GM19193 (cell line): ENCODE measurements around the gene TNNI2.

Source experiments
- POLR2A ChIP-seq: IDR thresholded peaks from 4 replicates; pipeline ENCODE4 v1.6.1; 2011; ENCODE audit not compliant: insufficient read depth, insufficient read length; ENCODE audit errors: extremely low read depth

Gene TNNI2

DNA sequence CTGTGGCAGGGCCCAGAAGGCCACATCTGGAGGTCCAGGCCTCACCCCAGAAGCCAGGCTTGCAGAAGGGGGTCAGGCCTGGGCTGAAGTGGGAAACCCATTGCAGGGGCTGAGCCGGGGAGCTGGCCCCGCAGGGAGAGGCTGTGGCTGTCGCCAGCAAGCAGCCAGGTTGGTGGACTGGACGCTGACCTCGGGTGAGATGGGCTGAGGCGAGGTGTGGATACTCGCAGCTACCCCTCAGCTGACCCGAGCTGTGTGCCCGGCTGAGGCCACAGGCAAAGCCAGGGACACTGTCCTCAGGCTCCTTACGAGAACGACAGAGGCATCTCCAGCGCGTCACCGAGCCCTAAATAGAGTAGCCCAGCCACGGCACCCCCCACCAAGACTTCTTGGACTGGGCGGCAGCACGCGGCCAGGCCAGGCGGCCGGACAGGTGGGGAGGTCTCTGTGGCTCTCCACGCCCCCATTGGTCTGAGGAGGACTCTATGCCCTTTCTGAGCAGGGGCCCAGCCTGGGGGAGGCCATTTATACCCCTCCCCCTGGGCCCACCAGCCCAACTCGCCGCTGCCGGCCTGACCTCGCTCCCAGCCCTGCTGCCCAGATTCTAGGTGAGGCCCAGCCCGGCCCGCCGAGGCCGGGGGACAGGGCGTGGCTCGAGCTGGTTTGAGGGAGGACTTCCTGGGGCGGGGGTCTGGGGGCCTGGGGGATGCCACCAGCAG, at the start of gene TNNI2:
TNNI2 (plus strand) TSS at position 556 of the 719 bp plus-strand sequence. CDS start 716 bp downstream, outside the sequence.
- no peak for TF ChIP-seq POLR2A

DNA sequence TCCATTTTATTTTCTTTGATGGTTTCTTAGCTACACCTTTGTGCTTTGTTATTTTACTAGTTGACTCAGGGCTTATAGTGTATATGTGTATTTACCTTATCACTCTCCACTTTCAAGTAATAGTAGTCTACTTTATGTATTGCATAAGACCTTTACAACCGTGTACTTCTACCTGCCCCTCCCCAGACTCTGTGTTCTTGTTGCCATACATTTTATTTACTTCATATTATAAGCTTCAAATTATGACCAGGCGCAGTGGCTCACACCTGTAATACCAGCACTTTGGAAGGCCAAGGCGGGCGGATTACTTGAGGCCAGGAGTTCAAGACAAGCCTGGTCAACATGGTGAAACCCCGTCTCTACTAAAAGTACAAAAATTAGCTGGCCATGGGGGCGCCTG, 46.9 kb upstream of the TNNI2 start:
- no peak for TF ChIP-seq POLR2A

DNA sequence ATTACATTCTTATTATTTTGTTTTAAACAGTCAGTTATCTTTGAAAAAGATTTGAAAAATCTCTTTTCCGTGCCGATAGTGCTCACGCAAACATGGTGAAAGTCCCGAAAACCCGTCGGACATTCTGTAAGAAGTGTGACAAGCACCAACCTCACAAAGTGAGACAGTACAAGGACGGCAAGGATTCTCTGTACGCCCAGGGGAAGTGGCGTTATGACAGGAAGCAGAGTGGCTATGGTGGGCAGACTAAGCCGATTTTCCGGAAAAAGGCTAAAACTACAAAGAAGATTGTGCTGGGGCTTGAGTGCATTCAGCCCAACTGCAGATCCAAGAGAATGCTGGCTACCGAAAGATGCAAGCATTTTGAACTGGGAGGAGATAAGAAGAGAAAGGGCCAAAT, 46.3 kb upstream of the TNNI2 start:
- no peak for TF ChIP-seq POLR2A

DNA sequence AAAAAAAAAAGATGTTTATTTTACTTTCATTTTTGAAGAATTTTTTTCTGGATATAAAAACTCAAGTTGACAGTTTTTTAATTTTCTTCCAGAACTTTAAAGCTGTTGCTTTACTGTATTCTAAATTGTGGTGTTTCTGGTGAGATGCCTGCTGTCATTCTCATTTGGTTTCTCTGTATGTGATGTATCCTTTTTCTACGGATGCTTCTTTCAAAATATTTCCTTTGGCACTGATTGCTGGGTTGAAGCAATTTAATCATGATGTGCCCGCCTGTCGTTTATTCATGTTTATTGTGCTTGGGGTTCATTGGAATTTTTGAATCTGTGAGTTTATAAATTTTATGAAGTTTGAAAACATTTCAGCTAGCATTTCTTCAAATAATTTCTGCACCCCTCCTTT, 45.7 kb upstream of the TNNI2 start:
- TF ChIP-seq POLR2A = no peak

DNA sequence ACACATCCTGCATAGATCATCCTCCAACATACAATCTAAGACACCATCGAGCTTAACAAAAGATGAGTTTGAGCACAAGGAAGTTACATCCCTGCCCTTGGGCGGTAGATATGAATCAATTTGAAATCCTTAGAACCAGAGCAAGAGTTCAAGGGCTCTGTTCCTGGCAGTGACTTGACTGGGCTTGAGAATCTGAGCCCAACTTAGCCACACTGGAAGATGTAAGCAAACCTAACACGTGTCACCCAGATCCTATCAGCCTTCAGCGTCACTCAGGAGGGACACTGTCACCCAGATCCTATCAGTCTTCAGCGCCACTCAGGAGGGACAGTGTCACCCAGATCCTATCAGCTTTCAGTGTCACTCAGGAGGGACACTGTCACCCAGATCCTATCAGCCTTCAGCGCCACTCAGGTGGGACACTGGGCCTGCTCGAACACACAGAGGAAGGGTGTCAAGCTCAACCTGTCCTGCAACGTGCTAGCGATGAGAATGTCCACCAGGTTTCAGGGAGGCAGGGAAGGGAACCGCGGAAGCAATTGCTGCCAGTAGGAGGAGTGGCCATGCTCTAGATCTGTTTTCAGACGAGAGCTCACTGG, 42.3 kb upstream of the TNNI2 start:
- TF ChIP-seq POLR2A = no peak

GRCh38 chr11:1797391-1798125, 41.2 kb upstream of the TNNI2 start:
- TF ChIP-seq POLR2A = no peak

GRCh38 chr11:1803246-1803645, 35.5 kb upstream of the TNNI2 start:
- no peak for TF ChIP-seq POLR2A

DNA sequence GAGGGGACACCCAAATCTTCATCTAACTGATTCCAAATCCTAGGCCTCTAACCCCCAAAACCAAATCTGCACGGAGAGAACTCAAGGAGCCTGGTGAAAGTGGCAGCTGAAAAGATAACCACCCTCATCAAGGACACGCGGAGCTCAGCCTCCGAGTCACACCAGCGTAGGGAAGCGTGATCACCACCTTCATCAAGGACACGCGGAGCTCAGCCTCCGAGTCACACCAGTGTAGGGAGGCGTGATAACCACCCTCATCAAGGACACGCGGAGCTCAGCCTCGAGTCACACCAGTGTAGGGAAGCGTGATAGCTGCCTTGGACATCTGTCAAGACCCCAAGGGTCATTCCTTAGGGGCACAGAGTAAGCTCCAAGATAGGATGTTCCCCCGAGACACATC, 33.3 kb upstream of the TNNI2 start:
- TF ChIP-seq POLR2A = no peak

- TF ChIP-seq POLR2A = no peak
These were observed 31.4 kb upstream of the TNNI2 start for GRCh38 chr11:1807264-1807995.

DNA sequence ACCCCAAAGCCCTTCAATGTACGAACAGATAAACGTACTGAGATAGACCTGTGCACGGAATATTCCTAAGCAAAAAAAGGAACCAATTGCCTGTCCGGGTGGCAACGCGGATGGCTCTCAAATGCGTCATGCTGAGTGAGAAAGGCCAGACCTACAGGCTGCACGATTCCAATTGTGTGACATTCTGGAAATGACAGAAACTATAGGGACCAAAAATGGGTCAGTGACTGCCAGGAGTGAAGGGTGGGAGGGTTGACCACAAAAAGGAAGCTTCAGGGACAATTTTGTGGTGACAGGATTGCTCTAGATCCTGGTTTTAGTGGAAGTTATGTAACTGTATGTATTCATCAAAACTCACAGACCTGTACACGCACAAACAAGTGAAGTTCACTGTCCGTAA, 28.0 kb upstream of the TNNI2 start:
- no peak for TF ChIP-seq POLR2A

DNA sequence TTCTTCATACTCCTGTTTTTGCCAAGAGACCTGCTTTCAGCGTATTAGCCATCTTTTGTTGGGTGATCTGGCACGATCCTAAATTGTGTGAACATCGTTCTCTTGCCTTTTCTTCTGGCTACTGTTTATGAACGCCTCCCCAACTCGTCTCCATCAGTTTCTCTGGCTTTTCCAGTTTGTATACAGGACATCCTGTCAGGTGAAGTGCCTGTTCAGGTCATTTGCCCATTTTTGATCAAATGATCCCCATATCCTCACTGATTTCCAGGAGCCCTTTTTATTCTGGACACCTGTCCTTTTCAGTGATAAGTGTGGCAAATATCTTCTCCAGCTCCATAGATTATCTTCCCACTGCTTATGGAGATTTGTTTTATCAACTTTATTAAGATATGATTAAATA, 26.5 kb upstream of the TNNI2 start:
- no peak for TF ChIP-seq POLR2A

GRCh38 chr11:1812801-1813200, 26.0 kb upstream of the TNNI2 start:
- TF ChIP-seq POLR2A = no peak

DNA sequence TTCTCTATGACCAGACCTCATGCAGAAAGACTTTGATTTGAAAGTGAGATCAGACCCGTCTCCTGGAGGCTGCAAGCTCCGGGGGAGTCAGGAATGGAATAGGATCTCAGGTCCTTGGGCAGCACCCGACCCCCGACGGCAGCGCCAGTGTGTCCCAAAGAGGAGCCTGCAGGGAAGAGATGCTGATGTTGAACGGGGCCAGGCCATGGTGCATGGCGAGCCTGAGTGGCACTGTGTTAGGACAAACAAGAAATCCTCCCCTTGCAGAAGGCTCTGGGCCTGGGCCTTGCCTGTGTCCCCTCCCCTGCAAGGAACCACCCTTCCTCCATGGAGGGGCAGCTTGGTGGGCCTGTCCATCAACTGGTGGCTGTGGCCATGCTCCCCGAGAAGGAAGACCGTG, 24.1 kb upstream of the TNNI2 start:
- no peak for TF ChIP-seq POLR2A

GRCh38 chr11:1815311-1815710, 23.5 kb upstream of the TNNI2 start:
- no peak for TF ChIP-seq POLR2A

DNA sequence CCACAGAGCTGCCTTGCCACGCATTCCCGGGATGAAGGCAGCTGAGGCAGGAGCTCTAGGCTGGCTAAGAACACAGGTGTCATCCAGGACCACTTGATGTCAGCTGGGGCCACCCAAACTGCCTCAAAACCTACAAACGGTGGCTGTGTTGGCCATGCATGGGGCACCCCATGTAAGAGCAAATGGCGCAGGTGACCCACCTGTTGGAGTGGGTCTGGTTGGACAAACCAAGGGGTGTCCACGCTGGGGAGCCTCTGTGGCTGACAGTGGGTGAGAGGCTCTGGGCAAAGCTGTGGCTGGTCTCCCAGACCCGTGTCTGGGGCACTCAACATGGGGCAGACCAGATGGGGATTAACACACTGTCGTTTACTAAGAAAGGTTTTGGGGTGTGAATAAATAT, 23.0 kb upstream of the TNNI2 start:
- TF ChIP-seq POLR2A = no peak

DNA sequence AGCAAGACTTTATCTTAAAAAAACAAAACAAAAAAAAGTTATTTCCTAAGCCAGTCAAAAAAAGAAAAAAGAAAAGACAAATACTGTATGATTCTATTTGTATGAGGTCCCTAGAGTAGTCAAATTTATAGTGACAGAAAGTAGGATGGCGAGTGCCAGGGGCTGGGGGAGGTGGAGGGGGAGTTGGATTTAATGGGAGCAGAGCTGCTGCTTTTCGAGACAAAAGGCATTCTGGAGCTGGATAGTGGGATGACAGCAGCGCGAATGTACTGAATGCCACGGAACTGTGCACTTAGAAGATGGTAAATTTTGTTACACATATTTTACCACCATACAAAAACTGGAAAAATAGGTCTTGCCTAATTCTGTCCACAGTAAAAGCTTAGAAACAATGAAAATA, 21.8 kb upstream of the TNNI2 start:
- TF ChIP-seq POLR2A = no peak

- no peak for TF ChIP-seq POLR2A
These were observed 21.3 kb upstream of the TNNI2 start for GRCh38 chr11:1817511-1817910.
